Measurements from ENCODE around the gene METTL23.

Gene METTL23

GRCh38 chr17:76772842-76773525 is 46.3 kb downstream of the METTL23 start:
- peak; percentile 50 for DNase-seq (ENCODE audit: low read depth)

- no peak for DNase-seq (ENCODE audit: low read depth)
Measured at GRCh38 chr17:76775021-76775600, 48.5 kb downstream of the METTL23 start.

GRCh38 chr17:76781056-76781982 is 54.7 kb downstream of the METTL23 start:
- DNase-seq (ENCODE audit: low read depth) = no peak

GRCh38 chr17:76783146-76783545 is 56.5 kb downstream of the METTL23 start:
- no peak for DNase-seq (ENCODE audit: low read depth)

All from stimulated activated CD8-positive, alpha-beta memory T cell treated with anti-CD3 and anti-CD28 coated beads, Interleukin-12 subunit alpha, Interleukin-12 subunit beta, amount 100 ng/mL, for 1 hour (primary cell).